ENCODE measurements around the gene EPOP. TPM values are rescaled to one million over a fixed set of nuclear protein-coding genes. Genes with fewer than 3 reads are reported as not detected.

The EPOP gene
- 6.8 TPM for polyA plus RNA-seq (2012; ENCODE audit: low read depth, missing spikeins)

DNA sequence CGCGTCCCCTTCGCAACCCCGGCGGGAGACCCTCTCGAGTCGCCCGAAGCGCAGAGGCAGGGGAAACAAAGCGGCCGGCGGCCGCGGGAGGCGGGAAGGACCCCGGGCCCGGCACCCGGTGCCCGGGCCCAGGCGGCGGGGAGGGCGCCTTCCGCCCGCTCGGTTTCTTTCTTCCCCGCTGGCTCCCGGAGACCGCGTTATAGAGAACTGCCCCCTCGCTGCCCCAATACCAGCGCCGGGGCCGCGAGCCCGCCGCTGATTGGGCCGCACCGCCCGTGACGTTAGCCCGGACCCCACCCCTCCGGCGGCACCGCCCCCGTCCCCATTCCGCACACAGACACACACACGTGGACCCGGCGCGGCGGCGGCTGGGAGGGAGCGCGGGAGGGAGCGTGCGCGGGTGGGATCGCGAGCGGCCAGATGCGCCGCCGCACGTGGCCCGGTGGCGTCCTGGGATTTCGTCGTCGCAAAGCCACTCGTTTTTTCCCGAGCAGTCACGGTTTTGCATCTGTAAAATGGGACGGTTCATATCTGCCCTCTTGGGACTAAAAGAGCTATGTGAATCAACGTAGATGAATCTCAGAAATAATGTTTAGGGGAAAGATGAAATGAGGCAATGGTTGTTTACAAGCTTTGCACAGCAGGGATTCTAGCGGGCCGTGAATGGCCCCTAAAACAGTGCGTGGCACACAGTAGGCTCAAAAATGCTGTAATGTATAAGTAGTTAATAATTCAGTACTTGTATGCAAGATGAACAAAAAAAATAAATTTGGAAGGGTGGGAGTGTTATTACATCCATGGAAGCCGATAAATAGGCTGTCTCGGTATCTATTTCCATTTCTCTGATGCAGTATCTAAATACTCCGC, at the start of gene EPOP:
Gene EPOP (minus strand): TSS at position 209 of the 867 bp plus-strand sequence. CDS start 462 bp downstream, outside the sequence.
- TF ChIP-seq TAF1 (IDR thresholded peaks at IDR 0.05; ENCODE audit: low read depth, low read length) (no peak), SPI1 (IDR thresholded peaks at IDR 0.05; ENCODE audit: low read depth, low read length) (0 out of 2 replicates have a peak, but pooled peaks have one; percentile 15), POLR2AphosphoS5 (IDR thresholded peaks at IDR 0.05; ENCODE audit: low read depth, low read length) (no peak), POLR2A (IDR thresholded peaks at IDR 0.05; ENCODE audit: low read depth, low read length) (no peak), PAX5 (IDR thresholded peaks at IDR 0.05; ENCODE audit: insufficient read depth, low read length, severe bottlenecking) (no peak), POU2F2 (IDR thresholded peaks at IDR 0.05; ENCODE audit: low read depth, low read length) (no peak)
- no peak for FAIRE-seq
- DNase-seq (ENCODE audit: insufficient read length, low spot score) = peak; percentile 84

DNA sequence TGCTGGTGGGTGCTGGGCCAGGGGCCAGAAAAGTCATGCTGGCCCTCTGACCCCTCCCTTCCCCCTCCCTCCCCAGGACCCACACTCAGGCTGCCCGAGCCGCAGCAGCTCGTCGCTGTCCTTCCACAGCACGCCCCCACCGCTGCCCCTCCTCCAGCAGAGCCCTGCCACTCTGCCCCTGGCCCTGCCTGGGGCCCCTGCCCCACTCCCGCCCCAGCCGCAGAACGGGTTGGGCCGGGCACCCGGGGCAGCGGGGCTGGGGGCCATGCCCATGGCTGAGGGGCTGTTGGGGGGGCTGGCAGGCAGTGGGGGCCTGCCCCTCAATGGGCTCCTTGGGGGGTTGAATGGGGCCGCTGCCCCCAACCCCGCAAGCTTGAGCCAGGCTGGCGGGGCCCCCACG, 47.0 kb upstream of the EPOP start:
- FAIRE-seq (no peak), DNase-seq (ENCODE audit: insufficient read length, low spot score) (no peak)
- TF ChIP-seq TAF1 (IDR thresholded peaks at IDR 0.05; ENCODE audit: low read depth, low read length) = no peak
- TF ChIP-seq POLR2AphosphoS5 (IDR thresholded peaks at IDR 0.05; ENCODE audit: low read depth, low read length) = no peak
- no peak for TF ChIP-seq POLR2A (IDR thresholded peaks at IDR 0.05; ENCODE audit: low read depth, low read length)
- TF ChIP-seq POU2F2 (IDR thresholded peaks at IDR 0.05; ENCODE audit: low read depth, low read length) = no peak
- no peak for TF ChIP-seq SPI1 (IDR thresholded peaks at IDR 0.05; ENCODE audit: low read depth, low read length)
- no peak for TF ChIP-seq PAX5 (IDR thresholded peaks at IDR 0.05; ENCODE audit: insufficient read depth, low read length, severe bottlenecking)

- no peak for FAIRE-seq
- TF ChIP-seq POLR2AphosphoS5 (IDR thresholded peaks at IDR 0.05; ENCODE audit: low read depth, low read length) = no peak
- TF ChIP-seq POU2F2 (IDR thresholded peaks at IDR 0.05; ENCODE audit: low read depth, low read length) = no peak
- TF ChIP-seq TAF1 (IDR thresholded peaks at IDR 0.05; ENCODE audit: low read depth, low read length) = no peak
- no peak for TF ChIP-seq POLR2A (IDR thresholded peaks at IDR 0.05; ENCODE audit: low read depth, low read length)
- TF ChIP-seq PAX5 (IDR thresholded peaks at IDR 0.05; ENCODE audit: insufficient read depth, low read length, severe bottlenecking) = no peak
- no peak for TF ChIP-seq SPI1 (IDR thresholded peaks at IDR 0.05; ENCODE audit: low read depth, low read length)
- DNase-seq (ENCODE audit: insufficient read length, low spot score) = no peak
Observed at GRCh38 chr17:38720941-38721340, 46.2 kb upstream of the EPOP start.

DNA sequence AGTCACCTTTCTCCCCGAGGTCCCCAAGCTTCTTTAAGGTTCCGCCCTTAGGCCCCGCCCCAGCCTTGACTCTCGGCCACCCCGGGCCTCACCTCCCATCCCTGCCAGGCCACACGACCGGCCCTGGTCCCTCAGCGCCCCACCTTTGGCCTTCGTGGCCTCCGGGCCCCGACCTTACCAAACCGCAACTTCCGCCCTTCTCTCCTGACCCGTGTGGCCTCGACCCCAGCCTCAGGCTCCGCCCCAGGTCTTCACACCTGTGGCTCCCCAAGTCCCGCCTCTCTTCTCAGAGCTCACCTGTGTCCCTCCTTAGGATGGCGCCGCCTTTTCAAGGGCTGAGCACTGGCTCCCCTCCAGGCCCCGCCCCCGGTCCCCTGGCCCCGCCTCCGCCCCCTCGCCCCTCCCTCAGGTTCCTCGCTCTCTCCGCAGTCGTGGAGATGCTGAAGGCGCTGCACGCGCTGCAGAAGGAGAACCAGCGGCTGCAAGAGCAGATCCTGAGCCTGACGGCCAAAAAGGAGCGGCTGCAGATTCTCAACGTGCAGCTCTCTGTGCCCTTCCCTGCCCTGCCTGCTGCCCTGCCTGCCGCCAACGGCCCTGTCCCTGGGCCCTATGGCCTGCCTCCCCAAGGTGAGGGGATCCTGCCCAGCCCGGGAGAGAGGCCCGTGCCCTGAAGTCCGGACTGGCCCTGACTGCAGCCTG, 45.3 kb upstream of the EPOP start:
- no peak for FAIRE-seq
- no peak for DNase-seq (ENCODE audit: insufficient read length, low spot score)
- TF ChIP-seq SPI1 (IDR thresholded peaks at IDR 0.05; ENCODE audit: low read depth, low read length) (no peak), TAF1 (IDR thresholded peaks at IDR 0.05; ENCODE audit: low read depth, low read length) (no peak)

- TF ChIP-seq TAF1 (IDR thresholded peaks at IDR 0.05; ENCODE audit: low read depth, low read length) (no peak), PAX5 (IDR thresholded peaks at IDR 0.05; ENCODE audit: insufficient read depth, low read length, severe bottlenecking) (no peak), SPI1 (IDR thresholded peaks at IDR 0.05; ENCODE audit: low read depth, low read length) (no peak), POU2F2 (IDR thresholded peaks at IDR 0.05; ENCODE audit: low read depth, low read length) (no peak), POLR2A (IDR thresholded peaks at IDR 0.05; ENCODE audit: low read depth, low read length) (no peak), POLR2AphosphoS5 (IDR thresholded peaks at IDR 0.05; ENCODE audit: low read depth, low read length) (no peak)
- DNase-seq (ENCODE audit: insufficient read length, low spot score) (no peak), FAIRE-seq (no peak)
Observed at GRCh38 chr17:38719289-38719942, 44.7 kb upstream of the EPOP start.

DNA sequence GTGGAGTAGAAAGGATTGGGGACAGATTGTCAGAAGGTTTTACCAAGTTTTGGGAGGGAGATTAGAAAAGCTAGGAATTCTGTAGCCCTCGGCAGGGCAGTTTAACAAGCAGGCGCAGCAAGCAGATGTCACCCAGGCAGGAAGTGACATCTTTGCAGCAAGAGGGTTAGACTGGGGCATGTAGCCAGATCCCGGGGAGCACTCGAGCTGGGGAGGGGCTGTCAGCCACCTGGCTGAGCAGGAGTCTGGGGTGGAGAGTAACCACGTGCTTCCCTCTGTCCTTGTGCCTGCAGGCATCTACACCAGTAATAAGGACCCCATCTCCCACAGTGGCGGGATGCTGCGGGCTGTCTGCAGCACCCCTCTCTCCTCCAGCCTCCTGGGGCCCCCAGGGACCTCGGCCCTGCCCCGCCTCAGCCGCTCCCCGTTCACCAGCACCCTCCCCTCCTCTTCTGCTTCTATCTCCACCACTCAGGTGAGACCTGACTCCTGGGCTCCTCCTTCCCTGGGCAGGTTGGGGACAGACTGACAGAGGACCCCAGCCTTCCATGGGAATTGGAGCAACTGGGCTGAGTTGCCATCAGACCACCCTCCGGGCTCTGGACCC, 42.5 kb upstream of the EPOP start:
- no peak for DNase-seq (ENCODE audit: insufficient read length, low spot score)

DNA sequence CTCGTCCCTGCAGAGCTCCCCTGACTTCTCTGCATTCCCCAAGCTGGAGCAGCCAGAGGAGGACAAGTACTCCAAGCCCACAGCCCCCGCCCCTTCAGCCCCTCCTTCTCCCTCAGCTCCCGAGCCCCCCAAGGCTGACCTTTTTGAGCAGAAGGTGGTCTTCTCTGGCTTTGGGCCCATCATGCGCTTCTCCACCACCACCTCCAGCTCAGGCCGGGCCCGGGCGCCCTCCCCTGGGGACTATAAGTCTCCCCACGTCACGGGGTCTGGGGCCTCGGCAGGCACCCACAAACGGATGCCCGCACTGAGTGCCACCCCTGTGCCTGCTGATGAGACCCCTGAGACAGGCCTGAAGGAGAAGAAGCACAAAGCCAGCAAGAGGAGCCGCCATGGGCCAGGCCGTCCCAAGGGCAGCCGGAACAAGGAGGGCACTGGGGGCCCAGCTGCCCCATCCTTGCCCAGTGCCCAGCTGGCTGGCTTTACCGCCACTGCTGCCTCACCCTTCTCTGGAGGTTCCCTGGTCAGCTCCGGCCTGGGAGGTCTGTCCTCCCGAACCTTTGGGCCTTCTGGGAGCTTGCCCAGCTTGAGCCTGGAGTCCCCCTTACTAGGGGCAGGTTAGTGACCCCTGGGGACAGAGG, 41.7 kb upstream of the EPOP start:
- no peak for DNase-seq (ENCODE audit: insufficient read length, low spot score)
- no peak for TF ChIP-seq POLR2AphosphoS5 (IDR thresholded peaks at IDR 0.05; ENCODE audit: low read depth, low read length)
- no peak for TF ChIP-seq POU2F2 (IDR thresholded peaks at IDR 0.05; ENCODE audit: low read depth, low read length)
- TF ChIP-seq PAX5 (IDR thresholded peaks at IDR 0.05; ENCODE audit: insufficient read depth, low read length, severe bottlenecking) = no peak
- TF ChIP-seq POLR2A (IDR thresholded peaks at IDR 0.05; ENCODE audit: low read depth, low read length) = no peak
- no peak for TF ChIP-seq TAF1 (IDR thresholded peaks at IDR 0.05; ENCODE audit: low read depth, low read length)
- no peak for FAIRE-seq

More for the DNA sequence above, 42.5 kb upstream of the EPOP start:
- no peak for FAIRE-seq
- TF ChIP-seq TAF1 (IDR thresholded peaks at IDR 0.05; ENCODE audit: low read depth, low read length) = no peak
- TF ChIP-seq POU2F2 (IDR thresholded peaks at IDR 0.05; ENCODE audit: low read depth, low read length) = no peak
- TF ChIP-seq SPI1 (IDR thresholded peaks at IDR 0.05; ENCODE audit: low read depth, low read length) = no peak
- no peak for TF ChIP-seq PAX5 (IDR thresholded peaks at IDR 0.05; ENCODE audit: insufficient read depth, low read length, severe bottlenecking)
- no peak for TF ChIP-seq POLR2AphosphoS5 (IDR thresholded peaks at IDR 0.05; ENCODE audit: low read depth, low read length)
- TF ChIP-seq POLR2A (IDR thresholded peaks at IDR 0.05; ENCODE audit: low read depth, low read length) = no peak

GRCh38 chr17:38715216-38715943, 40.6 kb upstream of the EPOP start:
- TF ChIP-seq POLR2AphosphoS5 (IDR thresholded peaks at IDR 0.05; ENCODE audit: low read depth, low read length) = no peak
- no peak for TF ChIP-seq POLR2A (IDR thresholded peaks at IDR 0.05; ENCODE audit: low read depth, low read length)
- no peak for TF ChIP-seq POU2F2 (IDR thresholded peaks at IDR 0.05; ENCODE audit: low read depth, low read length)
- no peak for TF ChIP-seq SPI1 (IDR thresholded peaks at IDR 0.05; ENCODE audit: low read depth, low read length)
- no peak for TF ChIP-seq TAF1 (IDR thresholded peaks at IDR 0.05; ENCODE audit: low read depth, low read length)
- TF ChIP-seq PAX5 (IDR thresholded peaks at IDR 0.05; ENCODE audit: insufficient read depth, low read length, severe bottlenecking) = no peak
- FAIRE-seq = no peak
- DNase-seq (ENCODE audit: insufficient read length, low spot score) = no peak

Measured in GM12891 (cell line).